H9 (cell line): Measurements from ENCODE around the gene ZFYVE28. TPM values are rescaled to one million over a fixed set of nuclear protein-coding genes. Genes with fewer than 3 reads are reported as not detected.

Experiments used
- DNase-seq: peaks from one replicate; pipeline ENCODE4 v3.0.0-alpha.2; 2017
- H2AFZ ChIP-seq: one replicate; pipeline ENCODE4 v1.6.1; 2013; ENCODE audit warnings: mild to moderate bottlenecking, low read length, control low read depth, moderate library complexity
- H2AK5ac ChIP-seq: 2 replicates; pipeline ENCODE4 v1.6.1; 2013; ENCODE audit warnings: low read length, control low read depth, mixed read lengths; ENCODE audit not compliant: insufficient read length
- H2BK120ac ChIP-seq: one replicate; pipeline ENCODE4 v1.6.1; 2013; ENCODE audit warnings: low read depth, mild to moderate bottlenecking, low read length, control low read depth, inconsistent platforms; ENCODE audit not compliant: poor library complexity, severe bottlenecking
- H2BK12ac ChIP-seq: 2 replicates; pipeline ENCODE4 v1.6.1; 2013; ENCODE audit warnings: low read length, control low read depth, mixed read lengths, low read depth; ENCODE audit not compliant: insufficient read length
- H2BK15ac ChIP-seq: 2 replicates; pipeline ENCODE4 v1.6.1; 2013; ENCODE audit warnings: low read depth, low read length, control low read depth
- H2BK20ac ChIP-seq: one replicate; pipeline ENCODE4 v1.6.1; 2013; ENCODE audit warnings: low read depth, mild to moderate bottlenecking, low read length, control low read depth, inconsistent platforms; ENCODE audit not compliant: poor library complexity, severe bottlenecking
- H2BK5ac ChIP-seq: 2 replicates; pipeline ENCODE4 v1.6.1; 2013; ENCODE audit warnings: low read length, control low read depth, mixed read lengths; ENCODE audit not compliant: insufficient read length
- H3K14ac ChIP-seq: 2 replicates; pipeline ENCODE4 v1.6.1; 2013; ENCODE audit warnings: low read length, control low read depth; ENCODE audit not compliant: insufficient read depth
- H3K18ac ChIP-seq: 2 replicates; pipeline ENCODE4 v1.6.1; 2013; ENCODE audit warnings: low read depth, mild to moderate bottlenecking, mixed read lengths, low read length, control low read depth; ENCODE audit not compliant: insufficient read length
- H3K23ac ChIP-seq: 2 replicates; pipeline ENCODE4 v1.6.1; 2013; ENCODE audit warnings: low read length, control low read depth, mixed read lengths, low read depth; ENCODE audit not compliant: insufficient read length
- H3K23me2 ChIP-seq: 2 replicates; pipeline ENCODE4 v1.6.1; 2013; ENCODE audit warnings: low read depth, mild to moderate bottlenecking, mixed read lengths, low read length, control low read depth; ENCODE audit not compliant: insufficient read length, poor library complexity, severe bottlenecking
- H3K27ac ChIP-seq: 2 replicates; pipeline ENCODE4 v1.5.1; 2013; ENCODE audit warnings: low read length, control low read depth, mixed read lengths, low read depth; ENCODE audit not compliant: insufficient read length
- H3K27me3 ChIP-seq: 2 replicates; pipeline ENCODE4 v1.6.1; 2013; ENCODE audit warnings: low read length, control low read depth, inconsistent platforms; ENCODE audit not compliant: insufficient read depth
- H3K4ac ChIP-seq: 2 replicates; pipeline ENCODE4 v1.6.1; 2013; ENCODE audit warnings: low read depth, mild to moderate bottlenecking, control low read depth, inconsistent platforms, low read length, moderate library complexity
- H3K4me1 ChIP-seq: 2 replicates; pipeline ENCODE4 v1.6.1; 2013; ENCODE audit warnings: low read length, control low read depth, inconsistent platforms; ENCODE audit not compliant: insufficient read depth
- H3K4me2 ChIP-seq: 2 replicates; pipeline ENCODE4 v1.6.1; 2013; ENCODE audit warnings: low read length, control low read depth, mixed read lengths; ENCODE audit not compliant: insufficient read length, insufficient read depth
- H3K56ac ChIP-seq: 2 replicates; pipeline ENCODE4 v1.6.1; 2013; ENCODE audit warnings: low read depth, mild to moderate bottlenecking, mixed read lengths, low read length, control low read depth; ENCODE audit not compliant: insufficient read length
- H3K79me1 ChIP-seq: 2 replicates; pipeline ENCODE4 v1.6.1; 2013; ENCODE audit warnings: low read depth, mild to moderate bottlenecking, moderate library complexity, low read length, control low read depth, inconsistent platforms; ENCODE audit not compliant: insufficient read depth, poor library complexity, severe bottlenecking
- H3K79me2 ChIP-seq: 2 replicates; pipeline ENCODE4 v1.6.1; 2013; ENCODE audit warnings: low read length, control low read depth, inconsistent platforms; ENCODE audit not compliant: insufficient read depth
- H3K9ac ChIP-seq: 2 replicates; pipeline ENCODE4 v1.6.1; 2013; ENCODE audit warnings: low read length, control low read depth, mixed read lengths; ENCODE audit not compliant: insufficient read length; ENCODE audit errors: extremely low read depth
- H3K9me3 ChIP-seq: one replicate; pipeline ENCODE4 v1.6.1; 2013; ENCODE audit warnings: low read depth, low read length, inconsistent platforms; ENCODE audit not compliant: control insufficient read depth
- H3T11ph ChIP-seq: one replicate; pipeline ENCODE4 v1.6.1; 2013; ENCODE audit warnings: mild to moderate bottlenecking, low read length, control low read depth, inconsistent platforms
- H4K20me1 ChIP-seq: one replicate; pipeline ENCODE4 v1.6.1; 2013; ENCODE audit not compliant: control insufficient read depth, insufficient read length, insufficient read depth
- H4K5ac ChIP-seq: 2 replicates; pipeline ENCODE4 v1.6.1; 2013; ENCODE audit warnings: low read depth, mild to moderate bottlenecking, mixed read lengths, low read length, control low read depth; ENCODE audit not compliant: insufficient read length
- H4K8ac ChIP-seq: replicated peaks from 2 replicates; pipeline ENCODE4 v1.6.1; 2013; ENCODE audit warnings: low read length, control low read depth, mixed read lengths, low read depth; ENCODE audit not compliant: insufficient read length
- H4K91ac ChIP-seq: 2 replicates; pipeline ENCODE4 v1.6.1; 2013; ENCODE audit warnings: low read depth, mild to moderate bottlenecking, moderate library complexity, mixed read lengths, low read length, control low read depth; ENCODE audit not compliant: insufficient read length
- H3K27ac Mint-ChIP-seq, 3 experiments: 2 replicates in 2 of 3; 3 replicates in 1 of 3; pipeline ENCODE4 v1.8.0; 2020 to 2021; ENCODE audit warnings: mixed read lengths in 3 of 3, mild to moderate bottlenecking in 1 of 3, moderate library complexity in 1 of 3
- H3K27me3 Mint-ChIP-seq: 2 replicates; pipeline ENCODE4 v1.8.0; 2021; ENCODE audit warnings: low read depth, mild to moderate bottlenecking, moderate library complexity, mixed read lengths
- H3K36me3 Mint-ChIP-seq, 3 experiments: 2 replicates in 2 of 3; 3 replicates in 1 of 3; pipeline ENCODE4 v1.8.0; 2020 to 2021; ENCODE audit warnings: low read depth in 3 of 3, mixed read lengths in 3 of 3; ENCODE audit not compliant: insufficient read depth in 1 of 3
- H3K4me1 Mint-ChIP-seq, 2 experiments: 2 replicates each; pipeline ENCODE4 v1.8.0; 2020; ENCODE audit warnings: mixed read lengths in 2 of 2
- H3K4me3 Mint-ChIP-seq, 2 experiments: 2 replicates in 1 of 2; 3 replicates in 1 of 2; pipeline ENCODE4 v1.8.0; 2020 to 2021; ENCODE audit warnings: mild to moderate bottlenecking in 2 of 2, mixed read lengths in 2 of 2, moderate library complexity in 1 of 2
- H3K9me3 Mint-ChIP-seq, 2 experiments: 2 replicates in 1 of 2; 3 replicates in 1 of 2; pipeline ENCODE4 v1.8.0; 2020; ENCODE audit warnings: mild to moderate bottlenecking in 2 of 2, mixed read lengths in 2 of 2, moderate library complexity in 1 of 2
- CTCF ChIP-seq: fragments of 200-600 bp; sonication (generic); conservative IDR thresholded peaks from 3 replicates; pipeline ENCODE4 v1.8.0; 2021; ENCODE audit warnings: antibody characterized with exemption, mild to moderate bottlenecking
- WGBS: extraction: QIAGEN DNeasy Blood & Tissue Kit; methylation state at CpG from one replicate; pipeline ENCODE4 v1.1.7; 2013; ENCODE audit warnings: missing lambda C conversion rate, low lambda C conversion rate, mixed read lengths; ENCODE audit not compliant: insufficient read length; ENCODE audit errors: extremely low coverage; 5-methylcytosine and 5-hydroxymethylcytosine counted together
- total RNA-seq: library from RNA; stranded (reverse); gene quantifications from 2 replicates; pipeline ENCODE4 v1.2.1, GENCODE V29; 2021

ZFYVE28 gene
- total RNA-seq, 1 experiment from 2014 or later = 0.98 TPM

GRCh38 chr4:2283199-2283711, 135.2 kb downstream of the ZFYVE28 start:
- no peak overlapping the region for H3K23ac ChIP-seq
- 100% methylated on average over 2 of the region's 3 CpGs for WGBS
- H2BK120ac ChIP-seq = no peak overlapping the region
- H3K23me2 ChIP-seq = no peaks in the 10 kb centered on the region
- H3K18ac ChIP-seq = no peak overlapping the region
- H3K36me3 Mint-ChIP-seq = no peaks in the 10 kb centered on the region; a peak in 1 of 7 replicates
- no peak overlapping the region for H3K4me3 Mint-ChIP-seq
- peaks cover 3% of the 10 kb centered on the region for H3K27me3 Mint-ChIP-seq
- H4K20me1 ChIP-seq = no peaks in the 10 kb centered on the region
- H2BK12ac ChIP-seq = no peak overlapping the region
- H3K4ac ChIP-seq = no peak overlapping the region
- no peak overlapping the region for H3K4me2 ChIP-seq
- no peak overlapping the region for H4K5ac ChIP-seq
- H3K27ac Mint-ChIP-seq = no peak overlapping the region
- no peaks in the 10 kb centered on the region; the same call in 1 of the 2 replicates for H3K4me1 ChIP-seq
- H3K14ac ChIP-seq = no peak overlapping the region
- H2BK5ac ChIP-seq = no peak overlapping the region
- H3K79me1 ChIP-seq = no peaks in the 10 kb centered on the region
- H4K91ac ChIP-seq = no peak overlapping the region
- H2BK20ac ChIP-seq = no peak overlapping the region
- no peak overlapping the region for H3K9ac ChIP-seq
- no peaks in the 10 kb centered on the region for H3K9me3 ChIP-seq
- no peak overlapping the region for H2AK5ac ChIP-seq
- H3K56ac ChIP-seq = no peak overlapping the region
- H3K27me3 ChIP-seq = no peaks in the 10 kb centered on the region
- DNase-seq = no peak
- H2BK15ac ChIP-seq = no peak overlapping the region
- H3T11ph ChIP-seq = no peak overlapping the region
- no peak overlapping the region for H2AFZ ChIP-seq
- H3K4me1 Mint-ChIP-seq = peaks cover 4 to 15% of the 10 kb centered on the region in 2 experiments; a peak in 3 of 4 replicates
- no peak overlapping the region for H3K27ac ChIP-seq
- no peak for TF ChIP-seq CTCF
- H3K79me2 ChIP-seq = no peaks in the 10 kb centered on the region
- no peaks in the 10 kb centered on the region for H3K9me3 Mint-ChIP-seq
- H4K8ac ChIP-seq = no peak overlapping the region
